Neural cell (in vitro differentiated cells): ENCODE results near the gene ADGRL1.

Source experiments
- CTCF ChIP-seq: fragments of 450-650 bp; IDR thresholded peaks from 2 replicates; pipeline ENCODE4 v1.5.1; 2014; ENCODE audit warnings: antibody characterized with exemption, mild to moderate bottlenecking, moderate library complexity; ENCODE audit not compliant: poor library complexity, severe bottlenecking
- EZH2 ChIP-seq: fragments of 200-600, 300-800 bp; shearing (Covaris generic), sonication (generic); IDR thresholded peaks from 2 replicates; pipeline ENCODE4 v1.6.1; 2014; ENCODE audit warnings: antibody characterized with exemption, low read length, borderline replicate concordance, mild to moderate bottlenecking; ENCODE audit not compliant: insufficient read depth, poor library complexity, severe bottlenecking
- MXI1 ChIP-seq: fragments of 450-650 bp; conservative IDR thresholded peaks from 2 replicates; pipeline ENCODE4 v1.6.1; 2014; ENCODE audit warnings: antibody characterized with exemption, mild to moderate bottlenecking; ENCODE audit not compliant: poor library complexity, severe bottlenecking
- POLR2AphosphoS5 ChIP-seq: IDR thresholded peaks from 2 replicates; pipeline ENCODE4 v1.6.1; 2012
- RAD21 ChIP-seq: fragments of 450-650 bp; conservative IDR thresholded peaks from 2 replicates; pipeline ENCODE4 v1.6.1; 2014; ENCODE audit warnings: antibody characterized with exemption, mild to moderate bottlenecking, moderate library complexity
- REST ChIP-seq: IDR thresholded peaks from 2 replicates; pipeline ENCODE4 v1.6.1; 2012; ENCODE audit warnings: borderline replicate concordance
- SMC3 ChIP-seq: fragments of 450-650 bp; conservative IDR thresholded peaks from 2 replicates; pipeline ENCODE4 v1.6.1; 2014; ENCODE audit warnings: antibody characterized with exemption, mild to moderate bottlenecking, moderate library complexity; ENCODE audit not compliant: poor library complexity

GRCh38 chr19:14119146-14119545, 86.8 kb downstream of the ADGRL1 start:
- no peak for TF ChIP-seq CTCF
- no peak for TF ChIP-seq SMC3
- TF ChIP-seq RAD21, result no peak
- TF ChIP-seq EZH2, result no peak
- TF ChIP-seq MXI1, result no peak
- no peak for TF ChIP-seq POLR2AphosphoS5
- no peak for TF ChIP-seq REST
